WERI-Rb-1 (cell line): ENCODE measurements around the gene RERE.

ENCODE experiments used
- DNase-seq: peaks from one replicate; pipeline ENCODE4 v3.0.0-alpha.2; 2020
- H3K27ac ChIP-seq: fragments of 250-450 bp; sonication (Bioruptor Pico); 2 replicates; pipeline ENCODE4 v1.5.1; 2020; ENCODE audit warnings: mild to moderate bottlenecking, moderate library complexity
- H3K27me3 ChIP-seq: fragments of 250-450 bp; sonication (Bioruptor Pico); 2 replicates; pipeline ENCODE4 v1.5.1; 2021; ENCODE audit warnings: mild to moderate bottlenecking, low read depth, moderate library complexity; ENCODE audit not compliant: insufficient read depth, severe bottlenecking
- H3K36me3 ChIP-seq: fragments of 250-450 bp; sonication (Bioruptor Pico); 2 replicates; pipeline ENCODE4 v1.5.1; 2020; ENCODE audit warnings: mild to moderate bottlenecking, moderate library complexity
- H3K4me3 ChIP-seq: 2 replicates; pipeline ENCODE4 v1.5.1; 2011; ENCODE audit warnings: low read depth, mild to moderate bottlenecking, control low read depth, low read length
- H3K9me3 ChIP-seq: fragments of 250-450 bp; sonication (Bioruptor Pico); 2 replicates; pipeline ENCODE4 v1.5.1; 2021; ENCODE audit warnings: mild to moderate bottlenecking, moderate library complexity; ENCODE audit not compliant: severe bottlenecking
- TF ChIP-seq, protein P1 (sequence below): IDR thresholded peaks from 2 replicates; pipeline ENCODE4 v1.5.1; 2011; ENCODE audit warnings: low read depth, mild to moderate bottlenecking, control low read depth, inconsistent platforms, low read length

Gene RERE

DNA sequence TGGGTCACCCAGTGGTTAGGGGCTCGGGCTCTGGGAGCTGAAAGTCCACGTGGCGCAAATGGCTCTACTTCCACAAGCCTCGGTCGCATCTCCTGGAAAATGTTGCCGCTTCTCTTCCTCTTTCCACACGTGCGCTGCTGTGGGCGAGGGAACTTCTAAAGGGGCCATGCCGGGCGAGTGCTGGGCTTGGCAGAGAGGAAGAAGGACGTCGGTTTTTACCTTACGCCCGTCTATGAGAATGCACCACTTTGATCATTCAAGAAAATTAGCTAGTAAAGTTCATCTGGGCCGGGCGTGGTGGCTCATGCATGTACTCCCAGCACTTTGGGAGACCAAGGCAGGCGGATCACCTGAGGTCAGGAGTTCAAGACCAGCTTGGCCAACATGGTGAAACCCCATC is 489.2 kb downstream of the RERE start:
- Histone ChIP-seq H3K27ac (no peak overlapping the region), H3K9me3 (no peaks in the 10 kb centered on the region), H3K4me3 (no peak overlapping the region), H3K27me3 (no peaks in the 10 kb centered on the region), H3K36me3 (no peaks in the 10 kb centered on the region)
- DNase-seq: no peak
- TF ChIP-seq, protein P1, sequence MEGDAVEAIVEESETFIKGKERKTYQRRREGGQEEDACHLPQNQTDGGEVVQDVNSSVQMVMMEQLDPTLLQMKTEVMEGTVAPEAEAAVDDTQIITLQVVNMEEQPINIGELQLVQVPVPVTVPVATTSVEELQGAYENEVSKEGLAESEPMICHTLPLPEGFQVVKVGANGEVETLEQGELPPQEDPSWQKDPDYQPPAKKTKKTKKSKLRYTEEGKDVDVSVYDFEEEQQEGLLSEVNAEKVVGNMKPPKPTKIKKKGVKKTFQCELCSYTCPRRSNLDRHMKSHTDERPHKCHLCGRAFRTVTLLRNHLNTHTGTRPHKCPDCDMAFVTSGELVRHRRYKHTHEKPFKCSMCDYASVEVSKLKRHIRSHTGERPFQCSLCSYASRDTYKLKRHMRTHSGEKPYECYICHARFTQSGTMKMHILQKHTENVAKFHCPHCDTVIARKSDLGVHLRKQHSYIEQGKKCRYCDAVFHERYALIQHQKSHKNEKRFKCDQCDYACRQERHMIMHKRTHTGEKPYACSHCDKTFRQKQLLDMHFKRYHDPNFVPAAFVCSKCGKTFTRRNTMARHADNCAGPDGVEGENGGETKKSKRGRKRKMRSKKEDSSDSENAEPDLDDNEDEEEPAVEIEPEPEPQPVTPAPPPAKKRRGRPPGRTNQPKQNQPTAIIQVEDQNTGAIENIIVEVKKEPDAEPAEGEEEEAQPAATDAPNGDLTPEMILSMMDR: no peak

DNA sequence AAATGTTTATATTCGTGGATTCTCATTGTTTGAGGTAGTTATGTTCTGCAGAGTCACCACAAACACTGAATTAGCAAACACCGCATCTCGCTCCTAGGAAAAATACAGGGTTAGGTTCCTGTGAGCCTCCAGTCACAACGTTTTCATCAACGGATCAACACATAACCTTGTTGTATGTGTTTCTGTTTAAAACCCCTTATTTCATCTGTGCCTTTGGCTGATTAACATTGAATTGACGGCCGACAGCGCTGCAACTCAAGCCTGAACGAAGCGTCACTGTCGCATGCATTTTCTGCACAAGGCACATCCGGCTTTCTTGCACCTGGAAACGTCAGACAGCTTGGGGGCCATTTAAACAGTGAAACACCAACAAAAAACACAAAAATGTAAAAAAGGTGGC is 491.2 kb downstream of the RERE start:
- H3K4me3 ChIP-seq: no peak overlapping the region
- DNase-seq: no peak
- no peaks in the 10 kb centered on the region for H3K36me3 ChIP-seq
- TF ChIP-seq, protein P1: no peak
- H3K27ac ChIP-seq: no peak overlapping the region
- no peaks in the 10 kb centered on the region for H3K9me3 ChIP-seq
- no peaks in the 10 kb centered on the region for H3K27me3 ChIP-seq

DNA sequence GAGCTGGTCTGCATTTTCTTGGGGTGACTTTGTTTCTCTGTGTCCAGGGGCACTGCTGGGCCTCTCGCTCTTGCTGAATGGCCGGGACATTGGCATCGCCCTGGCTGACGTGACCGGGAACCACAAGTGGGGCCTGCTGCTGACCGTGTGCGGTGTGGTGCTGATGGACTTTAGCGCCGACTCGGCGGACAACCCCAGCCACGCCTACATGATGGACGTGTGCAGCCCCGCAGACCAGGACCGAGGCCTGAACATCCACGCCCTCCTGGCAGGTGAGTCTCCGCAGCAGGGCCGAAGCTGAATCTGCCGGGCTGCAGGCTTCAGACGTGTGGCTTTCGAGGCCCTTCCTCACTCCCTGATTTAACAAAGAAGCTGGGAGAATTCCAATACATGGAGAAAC is 491.7 kb downstream of the RERE start:
- no peaks in the 10 kb centered on the region for H3K9me3 ChIP-seq
- DNase-seq: no peak
- no peak overlapping the region for H3K27ac ChIP-seq
- H3K4me3 ChIP-seq: no peak overlapping the region
- no peaks in the 10 kb centered on the region for H3K36me3 ChIP-seq
- TF ChIP-seq, protein P1: no peak
- no peaks in the 10 kb centered on the region for H3K27me3 ChIP-seq

DNA sequence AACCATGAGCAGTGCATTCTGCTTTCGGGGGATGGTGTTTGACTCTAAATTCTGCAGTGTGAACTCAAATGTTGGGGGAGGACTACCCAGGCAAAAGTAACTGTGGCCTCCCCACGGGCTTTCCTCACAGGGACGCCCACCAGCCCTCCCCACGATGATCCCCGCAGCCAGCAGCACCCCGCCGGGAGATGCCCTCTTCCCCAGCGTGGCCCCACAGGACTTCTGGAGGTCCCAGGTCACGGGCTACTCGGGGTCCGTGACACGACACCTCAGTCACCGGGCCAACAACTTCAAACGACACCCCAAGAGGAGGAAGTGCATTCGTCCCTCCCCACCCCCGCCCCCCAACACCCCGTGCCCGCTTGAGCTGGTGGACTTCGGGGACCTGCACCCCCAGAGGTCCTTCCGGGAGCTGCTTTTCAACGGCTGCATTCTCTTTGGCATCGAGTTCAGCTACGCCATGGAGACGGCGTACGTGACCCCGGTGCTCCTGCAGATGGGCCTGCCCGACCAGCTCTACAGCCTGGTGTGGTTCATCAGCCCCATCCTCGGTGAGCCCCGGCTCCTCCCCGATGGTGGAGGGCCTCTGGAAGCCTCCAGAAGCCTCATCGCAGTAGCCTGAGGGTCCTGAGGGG is 493.1 kb downstream of the RERE start:
- no peak overlapping the region for H3K27ac ChIP-seq
- no peak for DNase-seq
- H3K27me3 ChIP-seq: no peaks in the 10 kb centered on the region

DNA sequence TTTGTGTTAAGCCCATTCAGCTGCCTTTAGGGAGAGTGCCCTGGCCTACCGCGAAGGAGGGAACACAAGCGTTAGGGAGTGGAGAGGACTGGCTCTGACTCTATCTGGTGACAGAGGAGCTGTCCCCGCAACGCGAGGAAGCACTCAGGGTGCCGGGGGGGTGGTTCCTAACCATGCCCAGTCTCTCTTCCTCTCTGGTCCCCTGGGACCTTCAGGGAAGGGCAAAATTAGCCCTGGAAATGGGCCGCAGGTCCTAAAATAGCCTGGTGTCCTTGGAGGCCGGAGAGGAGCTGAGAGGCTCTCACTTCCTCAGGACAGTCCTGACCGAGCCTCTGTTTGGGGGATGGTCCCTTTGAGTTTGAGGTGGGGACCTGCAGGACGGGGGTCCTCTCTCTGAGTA is 493.7 kb downstream of the RERE start:
- Histone ChIP-seq H3K9me3 (no peaks in the 10 kb centered on the region), H3K27ac (no peak overlapping the region), H3K36me3 (no peaks in the 10 kb centered on the region), H3K27me3 (no peaks in the 10 kb centered on the region), H3K4me3 (no peak overlapping the region)
- TF ChIP-seq, protein P1: no peak
- no peak for DNase-seq

More for the DNA sequence above, 493.1 kb downstream of the RERE start:
- H3K9me3 ChIP-seq: no peaks in the 10 kb centered on the region
- TF ChIP-seq, protein P1: no peak
- H3K4me3 ChIP-seq: no peak overlapping the region
- H3K36me3 ChIP-seq: no peaks in the 10 kb centered on the region

DNA sequence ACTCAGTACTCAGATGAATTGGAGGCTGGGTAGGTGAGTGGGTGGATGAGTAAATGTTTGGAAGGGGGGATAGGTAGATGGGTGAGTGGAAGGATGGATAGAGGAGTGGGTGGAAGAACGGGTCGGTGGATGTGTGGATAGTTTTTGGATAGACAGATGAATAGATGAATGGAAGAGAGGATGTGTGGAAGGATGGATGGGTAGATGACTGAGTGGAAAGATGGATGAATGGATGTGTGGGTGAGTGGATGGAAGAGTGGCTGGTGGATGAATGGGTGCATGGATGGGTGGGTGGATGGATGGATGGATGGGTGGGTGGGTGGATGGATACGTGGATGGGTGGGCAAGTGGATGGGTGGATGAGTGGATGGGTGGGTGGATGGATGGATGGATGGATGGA is 495.8 kb downstream of the RERE start:
- Histone ChIP-seq H3K9me3 (no peaks in the 10 kb centered on the region), H3K36me3 (no peaks in the 10 kb centered on the region), H3K4me3 (no peak overlapping the region), H3K27me3 (no peaks in the 10 kb centered on the region), H3K27ac (0 out of 2 replicates have a peak overlapping the region, but pooled peaks have one; percentile 22)
- TF ChIP-seq, protein P1: no peak
- no peak for DNase-seq
